IMR-90 (cell line): ENCODE measurements around the gene NCF2. TPM values are rescaled to one million over a fixed set of nuclear protein-coding genes. Genes with fewer than 3 reads are reported as not detected.

ENCODE experiments used
- ATAC-seq: fragments of 200-7000 bp; cut with Tn5 transposase; 2 replicates; pipeline ENCODE4 v1.9.1; 2020; ENCODE audit warnings: low read depth, mild to moderate bottlenecking, moderate library complexity
- BruUV-seq: library from RNA; stranded (reverse); fragments of 400-500 nt; replicated peaks from 2 replicates; lab custom pipeline; 2021; lab: Mats Ljungman, UMichigan
- CTCF ChIA-PET: fragments of 300-600 bp; formaldehyde crosslinking; extraction: SDS; loops from one replicate; lab custom pipeline; 2021; ENCODE audit warnings: antibody characterized with exemption; lab: Yijun Ruan, JAX
- POLR2A ChIA-PET: fragments of 300-600 bp; sonication (Branson Sonifier 250); formaldehyde crosslinking; loops from one replicate; lab custom pipeline; 2022; ENCODE audit warnings: antibody characterized with exemption; ENCODE audit not compliant: unreplicated experiment; lab: Charles Lee
- DNase-seq: peaks from one replicate; pipeline ENCODE4 v3.0.0; 2013
- H2AFZ ChIP-seq: replicated peaks from 2 replicates; pipeline ENCODE3; 2013; ENCODE audit warnings: low read length, mild to moderate bottlenecking; ENCODE audit not compliant: poor library complexity
- H2AK5ac ChIP-seq: 2 replicates; pipeline ENCODE4 v1.6.1; 2013; ENCODE audit warnings: low read depth, low read length, inconsistent platforms
- H2AK9ac ChIP-seq: replicated peaks from 2 replicates; pipeline ENCODE3; 2013; ENCODE audit warnings: mild to moderate bottlenecking, low read depth, low read length, moderate library complexity; ENCODE audit not compliant: poor library complexity
- H2BK120ac ChIP-seq: 2 replicates; pipeline ENCODE4 v1.6.1; 2013; ENCODE audit warnings: low read depth, low read length, inconsistent platforms
- H2BK15ac ChIP-seq: 3 replicates; pipeline ENCODE4 v1.6.1; 2013; ENCODE audit warnings: low read depth, low read length, inconsistent platforms
- H2BK20ac ChIP-seq: 2 replicates; pipeline ENCODE4 v1.6.1; 2013; ENCODE audit warnings: low read depth, mild to moderate bottlenecking, inconsistent platforms, low read length, moderate library complexity
- H2BK5ac ChIP-seq: 2 replicates; pipeline ENCODE4 v1.6.1; 2013; ENCODE audit warnings: mild to moderate bottlenecking, low read depth, low read length, inconsistent platforms; ENCODE audit not compliant: poor library complexity, severe bottlenecking
- H3K14ac ChIP-seq: replicated peaks from 2 replicates; pipeline ENCODE4 v1.6.1; 2013; ENCODE audit warnings: low read depth, low read length, inconsistent platforms
- H3K18ac ChIP-seq: 2 replicates; pipeline ENCODE4 v1.6.1; 2013; ENCODE audit warnings: low read depth, low read length, control low read depth
- H3K23ac ChIP-seq: 2 replicates; pipeline ENCODE4 v1.6.1; 2013; ENCODE audit warnings: low read depth, low read length, inconsistent platforms
- H3K27ac ChIP-seq: 2 replicates; pipeline ENCODE4 v1.5.1; 2013; ENCODE audit warnings: mild to moderate bottlenecking, control low read depth, low read length; ENCODE audit not compliant: insufficient read depth
- H3K27me3 ChIP-seq: 2 replicates; pipeline ENCODE4 v1.6.1; 2013; ENCODE audit warnings: low read length; ENCODE audit not compliant: control insufficient read depth, insufficient read depth
- H3K36me3 ChIP-seq: 2 replicates; pipeline ENCODE4 v1.6.1; 2013; ENCODE audit warnings: low read length, mixed read lengths; ENCODE audit not compliant: control insufficient read depth, insufficient read depth
- H3K4ac ChIP-seq: 2 replicates; pipeline ENCODE4 v1.6.1; 2013; ENCODE audit warnings: low read depth, low read length, inconsistent platforms
- H3K4me1 ChIP-seq: 2 replicates; pipeline ENCODE4 v1.6.1; 2013; ENCODE audit warnings: low read length, mixed read lengths; ENCODE audit not compliant: control insufficient read depth, insufficient read depth
- H3K4me2 ChIP-seq: 2 replicates; pipeline ENCODE4 v1.6.1; 2013; ENCODE audit warnings: low read depth, mild to moderate bottlenecking, control low read depth, low read length, moderate library complexity
- H3K4me3 ChIP-seq: 2 replicates; pipeline ENCODE4 v1.5.1; 2013; ENCODE audit warnings: low read depth, mild to moderate bottlenecking, control low read depth, low read length, moderate library complexity; ENCODE audit not compliant: insufficient read depth
- H3K56ac ChIP-seq: 2 replicates; pipeline ENCODE4 v1.6.1; 2013; ENCODE audit warnings: low read length, inconsistent platforms; ENCODE audit not compliant: insufficient read depth; ENCODE audit errors: extremely low read depth
- H3K79me1 ChIP-seq, 2 experiments: 2 replicates each; pipeline ENCODE4 v1.6.1; 2013; ENCODE audit warnings: low read length in 2 of 2, inconsistent platforms in 1 of 2, low read depth in 1 of 2
- H3K9ac ChIP-seq: 2 replicates; pipeline ENCODE4 v1.6.1; 2013; ENCODE audit warnings: low read depth, low read length, control low read depth
- H3K9me1 ChIP-seq: 2 replicates; pipeline ENCODE4 v1.6.1; 2013; ENCODE audit warnings: low read length, inconsistent platforms; ENCODE audit not compliant: insufficient read depth
- H3K9me3 ChIP-seq: 2 replicates; pipeline ENCODE4 v1.6.1; 2013; ENCODE audit warnings: low read length; ENCODE audit not compliant: control insufficient read depth, insufficient read depth
- H4K20me1 ChIP-seq: 2 replicates; pipeline ENCODE4 v1.6.1; 2013; ENCODE audit warnings: low read length, inconsistent platforms; ENCODE audit not compliant: insufficient read depth
- H4K5ac ChIP-seq: 2 replicates; pipeline ENCODE4 v1.6.1; 2013; ENCODE audit warnings: mild to moderate bottlenecking, low read depth, low read length, control low read depth
- H4K8ac ChIP-seq, 2 experiments: 2 replicates each; pipeline ENCODE4 v1.6.1; 2013; ENCODE audit warnings: low read depth in 2 of 2, low read length in 2 of 2, control low read depth in 1 of 2, inconsistent platforms in 1 of 2
- H4K91ac ChIP-seq: 2 replicates; pipeline ENCODE4 v1.6.1; 2013; ENCODE audit warnings: low read depth, low read length, inconsistent platforms; ENCODE audit not compliant: insufficient read depth
- FOS ChIP-seq: fragments of 150-350 bp; IDR thresholded peaks from 2 replicates; pipeline ENCODE4 v1.6.1; 2016; ENCODE audit warnings: low read depth, low read length
- NFE2L2 ChIP-seq: fragments of 150-350 bp; IDR thresholded peaks from 2 replicates; pipeline ENCODE4 v1.6.1; 2016; ENCODE audit warnings: low read depth, mild to moderate bottlenecking, low read length
- USF2 ChIP-seq: fragments of 150-350 bp; IDR thresholded peaks from 2 replicates; pipeline ENCODE4 v1.6.1; 2017; ENCODE audit warnings: mild to moderate bottlenecking, antibody characterized with exemption, low read length, low read depth
- WGBS, 2 experiments: methylation state at CpG; one replicate each; pipeline versions ENCODE4 v1.1.5 to v1.1.7; 2013; ENCODE audit warnings: missing lambda C conversion rate in 2 of 2; ENCODE audit not compliant: insufficient read length in 1 of 2; ENCODE audit errors: extremely low coverage in 2 of 2; 5-methylcytosine and 5-hydroxymethylcytosine counted together
- dilution Hi-C: fragments of 300-500 bp; cut with HindIII; formaldehyde crosslinking; loops from one replicate; pipeline ENCODE4 v1.14.3; 2018; ENCODE audit warnings: low sequenced_read_pairs; ENCODE audit not compliant: unreplicated experiment
- in situ Hi-C: fragments of 300-500 bp; cut with MboI; formaldehyde crosslinking; loops from 3 replicates; pipeline ENCODE4 v1.14.3; 2019; ENCODE audit warnings: low sequenced_read_pairs, inconsistent platforms, mixed read lengths
- intact Hi-C: fragments of 100-400 bp; cut with micrococcal nuclease; formaldehyde crosslinking; loops from 2 replicates; pipeline ENCODE4 v1.10.0; 2022
- polyA plus RNA-seq, 3 experiments: library from polyadenylated mRNA; depleted of rRNA; stranded (reverse); fragments of >200 nt; gene quantifications; 2 replicates each; pipeline ENCODE4 v1.2.3, GENCODE V29; 2012; ENCODE audit warnings: low replicate concordance in 1 of 3
- total RNA-seq: library from RNA; depleted of rRNA; stranded (reverse); fragments of >200 nt; gene quantifications from 2 replicates; pipeline ENCODE4 v1.2.3, GENCODE V29; 2012

Gene NCF2
- total and polyA plus RNA-seq, 2 of the 4 experiments (the other 2 are of a cell fraction) = 3.2 to 4.2 TPM

DNA sequence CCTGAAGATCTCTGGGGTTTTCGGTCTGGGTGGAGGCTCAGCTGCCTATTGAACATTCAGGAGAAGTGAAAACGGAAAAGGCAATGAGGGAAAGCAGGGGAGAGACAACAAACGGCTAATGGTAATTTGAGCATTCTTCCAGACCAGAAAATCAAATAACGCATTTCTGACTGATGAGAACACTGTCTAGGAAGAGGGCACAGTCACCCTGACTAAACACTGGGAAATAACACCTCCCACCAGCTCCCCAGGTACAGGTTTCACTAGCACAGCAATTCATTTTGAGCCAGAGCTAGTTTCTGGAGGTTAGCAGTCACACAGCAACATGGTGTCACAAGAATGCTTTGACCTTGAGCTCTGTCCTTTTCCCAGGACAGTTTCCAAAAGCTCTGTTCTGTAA lies 21.1 kb downstream of the NCF2 start:
- Histone ChIP-seq H2BK120ac (peak overlapping the region; percentile 92), H2AFZ (peak overlapping the region; percentile 47), H3K27me3 (no peaks in the 10 kb centered on the region), H3K4me3 (no peak overlapping the region), H3K18ac (peak overlapping the region; percentile 46; the same call in 1 of the 2 replicates), H3K23ac (peak overlapping the region; percentile 81), H4K8ac (peak overlapping the region in 1 of 2 experiments; percentile 71; a peak in 2 of 4 replicates), H4K5ac (no peak overlapping the region; the same call in 1 of the 2 replicates), H3K9me1 (peaks cover 5% of the 10 kb centered on the region), H3K9me3 (no peaks in the 10 kb centered on the region), H4K20me1 (no peaks in the 10 kb centered on the region), H2AK9ac (no peak overlapping the region), H3K27ac (no peak overlapping the region), H2AK5ac (no peak overlapping the region), H2BK15ac (0 out of 3 replicates have a peak overlapping the region, but pooled peaks have one; percentile 58), H3K56ac (no peak overlapping the region; the same call in 1 of the 2 replicates), H3K4ac (peak overlapping the region; percentile 68), H3K79me1 (no peaks in the 10 kb centered on the region), H3K36me3 (no peaks in the 10 kb centered on the region), H2BK20ac (peak overlapping the region; percentile 91), H3K14ac (0 out of 2 replicates have a peak overlapping the region, but pooled peaks have one; percentile 37), H2BK5ac (peak overlapping the region; percentile 69), H3K4me1 (peaks cover 13% of the 10 kb centered on the region), H4K91ac (peak overlapping the region; percentile 51), H3K4me2 (peak overlapping the region; percentile 42; the same call in 1 of the 2 replicates), H3K9ac (no peak overlapping the region)
- in situ Hi-C loops = no loop called here
- no TSS peak for BruUV-seq
- WGBS, 2 experiments = no CpG with 5 or more reads among the region's 4 CpGs
- POLR2A ChIA-PET = interaction anchor here (0.6 kb wide), 1 partner anchor 41 kb away, joined by 3 read pairs; no protein-coding TSS in a partner anchor
- dilution Hi-C loops = no loop called here
- DNase-seq (peak; percentile 61), ATAC-seq (peak; percentile 46; the same call in 1 of the 2 replicates)
- TF ChIP-seq USF2 (no peak), NFE2L2 (peak; percentile 54; the same call in 1 of the 2 replicates), FOS (no peak)
- CTCF ChIA-PET = no interaction called here
- intact Hi-C loops = no loop called here
